Omental fat pad (tissue), 4 donors: ENCODE measurements around the gene HPD. TPM values are rescaled to one million over a fixed set of nuclear protein-coding genes. Genes with fewer than 3 reads are reported as not detected.

Experiments
- ATAC-seq: fragments of 150-250 bp; one replicate; pipeline ENCODE4 v1.9.1; 2016; ENCODE audit warnings: mild to moderate bottlenecking, moderate library complexity; ENCODE audit not compliant: low FRiP score
- DNase-seq: peaks from one replicate; pipeline ENCODE4 v3.0.0-alpha.2; 2019; ENCODE audit warnings: low spot score
- total RNA-seq, 4 donors: library from RNA; depleted of rRNA; stranded (reverse); fragments of >200 nt; gene quantifications; one replicate each; pipeline ENCODE4 v1.1.0, GENCODE V29; 2016
- TF ChIP-seq, protein P1 (sequence below), 3 donors: fragments of 450-650 bp; IDR thresholded peaks; one replicate each; pipeline ENCODE4 v1.5.1; 2016 to 2017; ENCODE audit warnings: antibody characterized with exemption in 3 of 3, mild to moderate bottlenecking in 3 of 3, moderate library complexity in 2 of 3

Gene HPD
- total RNA-seq, 4 donors from 2014 or later = 0.82 to 8.5 (median 1.6) TPM

DNA sequence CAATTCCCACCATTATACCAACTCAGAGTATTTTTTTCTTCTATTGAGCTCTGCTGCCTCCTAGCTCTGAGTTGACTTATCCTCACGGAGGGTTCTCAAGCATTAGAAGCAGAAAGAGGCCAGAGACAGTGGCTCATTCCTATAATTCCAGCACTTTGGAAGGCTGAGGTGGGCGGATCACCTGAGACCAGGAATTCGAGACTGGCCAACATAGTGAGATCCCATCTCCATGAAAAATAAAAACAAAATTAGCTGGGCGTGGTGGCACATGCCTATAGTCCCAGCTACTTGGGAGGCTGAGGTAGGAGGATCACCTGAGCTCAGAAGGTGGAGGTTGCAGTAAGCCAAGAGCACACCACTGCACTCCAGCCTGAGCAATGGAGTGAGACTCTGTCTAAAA, 21.0 kb downstream of the HPD start:
- ATAC-seq = no peak
- TF ChIP-seq, protein P1, sequence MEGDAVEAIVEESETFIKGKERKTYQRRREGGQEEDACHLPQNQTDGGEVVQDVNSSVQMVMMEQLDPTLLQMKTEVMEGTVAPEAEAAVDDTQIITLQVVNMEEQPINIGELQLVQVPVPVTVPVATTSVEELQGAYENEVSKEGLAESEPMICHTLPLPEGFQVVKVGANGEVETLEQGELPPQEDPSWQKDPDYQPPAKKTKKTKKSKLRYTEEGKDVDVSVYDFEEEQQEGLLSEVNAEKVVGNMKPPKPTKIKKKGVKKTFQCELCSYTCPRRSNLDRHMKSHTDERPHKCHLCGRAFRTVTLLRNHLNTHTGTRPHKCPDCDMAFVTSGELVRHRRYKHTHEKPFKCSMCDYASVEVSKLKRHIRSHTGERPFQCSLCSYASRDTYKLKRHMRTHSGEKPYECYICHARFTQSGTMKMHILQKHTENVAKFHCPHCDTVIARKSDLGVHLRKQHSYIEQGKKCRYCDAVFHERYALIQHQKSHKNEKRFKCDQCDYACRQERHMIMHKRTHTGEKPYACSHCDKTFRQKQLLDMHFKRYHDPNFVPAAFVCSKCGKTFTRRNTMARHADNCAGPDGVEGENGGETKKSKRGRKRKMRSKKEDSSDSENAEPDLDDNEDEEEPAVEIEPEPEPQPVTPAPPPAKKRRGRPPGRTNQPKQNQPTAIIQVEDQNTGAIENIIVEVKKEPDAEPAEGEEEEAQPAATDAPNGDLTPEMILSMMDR (IDR thresholded peaks at IDR 0.05) = no peak
- no peak for DNase-seq

DNA sequence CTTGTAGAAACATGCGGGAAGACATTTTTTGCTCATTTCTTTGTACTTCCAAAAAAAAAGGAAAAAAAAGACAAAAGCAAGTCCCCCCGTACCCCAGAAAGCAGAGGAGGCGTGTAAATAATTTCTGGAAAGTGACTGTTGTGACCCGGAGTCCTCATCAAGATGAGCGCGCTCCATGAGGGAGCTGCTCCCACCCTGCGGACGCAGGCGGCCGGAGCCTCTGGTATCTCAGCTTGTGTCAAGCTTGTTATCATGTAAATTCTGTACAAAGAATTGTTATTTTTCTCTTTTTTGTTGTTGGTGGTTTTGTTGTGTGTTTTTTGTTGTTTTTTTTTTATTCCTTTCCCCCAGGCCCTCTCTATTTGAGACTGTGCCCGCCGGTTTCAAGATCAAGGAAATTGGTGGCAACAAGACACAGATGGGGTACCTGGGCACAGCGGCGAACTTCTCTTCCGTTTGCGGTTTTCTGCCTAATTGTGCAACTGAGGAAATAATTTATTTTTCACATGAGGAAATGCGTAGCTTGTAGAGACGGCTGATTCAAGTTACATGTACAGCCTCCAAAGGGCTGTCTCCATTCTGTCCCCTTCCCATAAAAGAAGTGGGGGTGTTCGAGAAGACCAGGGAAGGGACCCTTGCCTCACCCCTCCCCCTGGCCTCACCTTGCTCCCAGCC, 27.0 kb downstream of the HPD start:
- TF ChIP-seq, protein P1 (IDR thresholded peaks at IDR 0.05) = no peak
- DNase-seq = no peak
- no peak for ATAC-seq

DNA sequence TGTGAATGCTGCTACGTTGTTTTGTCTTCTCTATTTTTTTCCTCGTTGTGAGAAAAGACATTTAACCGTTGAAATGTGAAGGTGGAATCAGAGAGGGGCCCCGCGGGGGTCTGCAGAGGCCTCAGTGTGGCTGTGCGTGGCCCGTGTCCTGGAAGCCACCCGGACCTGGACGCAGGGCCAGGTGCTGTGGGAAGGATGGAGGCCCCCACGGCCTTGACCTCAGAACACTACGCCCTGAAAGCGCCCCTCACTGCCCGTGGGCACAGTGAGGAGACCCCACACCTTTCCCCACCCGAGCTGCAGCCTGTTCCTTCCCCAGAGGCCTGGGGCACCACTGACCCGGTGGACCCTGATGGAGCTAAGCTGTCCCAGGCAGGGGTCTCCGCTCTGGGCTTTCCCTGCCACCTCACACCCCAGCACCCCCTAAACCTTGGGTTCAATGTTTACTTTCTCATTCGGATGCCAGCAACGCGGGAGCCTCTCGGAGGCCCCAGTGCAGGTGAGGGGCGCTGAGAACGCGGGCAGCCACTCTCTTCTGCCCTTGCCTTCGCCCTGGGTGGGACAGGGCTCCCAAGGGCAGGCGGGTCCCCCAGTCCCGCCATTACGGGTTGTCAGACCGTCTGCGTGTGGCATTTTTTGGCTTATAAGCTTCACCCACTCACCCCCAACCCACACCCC, 27.9 kb downstream of the HPD start:
- ATAC-seq = no peak
- no peak for DNase-seq
- TF ChIP-seq, protein P1 (IDR thresholded peaks at IDR 0.05) = no peak

DNA sequence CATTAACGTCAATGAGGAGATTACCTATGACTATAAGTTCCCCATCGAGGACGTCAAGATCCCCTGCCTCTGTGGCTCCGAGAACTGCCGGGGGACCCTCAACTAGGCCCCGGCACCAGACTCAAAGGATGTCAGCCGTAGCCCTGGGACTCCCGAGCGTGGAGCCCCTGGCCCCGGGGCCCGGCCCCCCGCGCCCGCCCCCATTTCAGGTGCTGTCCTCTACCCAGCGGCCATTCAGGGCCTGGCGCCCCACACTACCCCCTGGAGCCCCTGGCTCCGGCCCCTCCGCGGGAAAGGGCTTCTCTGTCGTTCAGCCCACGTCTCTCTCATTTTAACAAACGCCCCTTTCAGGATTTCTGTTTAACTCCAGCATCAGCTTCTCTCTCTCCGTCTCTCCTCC, 28.5 kb downstream of the HPD start:
- DNase-seq (no peak), ATAC-seq (no peak)
- TF ChIP-seq, protein P1 (IDR thresholded peaks at IDR 0.05) = no peak

DNA sequence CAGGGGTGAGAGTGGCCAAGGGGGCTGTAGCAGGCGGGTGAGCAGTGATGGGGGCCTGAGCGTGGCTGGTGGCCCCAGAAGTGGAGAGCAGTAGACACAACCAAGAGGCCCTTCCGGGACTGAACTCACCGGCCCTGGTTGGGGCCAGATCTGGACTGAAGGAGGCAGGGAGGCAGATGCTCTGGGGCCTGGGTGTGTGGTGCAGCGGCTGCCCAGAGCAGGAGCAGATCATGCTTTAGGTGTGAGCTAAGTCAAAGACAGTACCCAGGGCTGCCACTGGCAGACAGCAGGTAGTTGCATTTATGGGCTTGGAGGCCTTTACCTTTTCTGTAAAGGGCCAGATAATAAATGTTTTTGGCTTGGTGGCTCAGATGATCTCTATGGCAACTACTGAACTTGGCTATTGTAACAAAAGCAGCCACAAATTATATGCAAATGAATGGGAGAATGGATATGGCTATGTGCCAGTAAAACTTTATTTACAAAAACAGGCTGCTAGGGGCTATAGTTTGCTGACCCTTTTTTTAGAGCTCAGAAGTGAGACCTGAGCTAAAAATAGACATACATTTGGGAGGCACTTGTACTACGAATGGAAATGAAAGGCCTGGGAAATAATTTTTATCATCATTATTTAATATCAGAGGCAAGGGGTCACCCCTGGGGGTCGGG, 29.3 kb downstream of the HPD start:
- TF ChIP-seq, protein P1 (IDR thresholded peaks at IDR 0.05) = no peak
- DNase-seq (no peak), ATAC-seq (no peak)

DNA sequence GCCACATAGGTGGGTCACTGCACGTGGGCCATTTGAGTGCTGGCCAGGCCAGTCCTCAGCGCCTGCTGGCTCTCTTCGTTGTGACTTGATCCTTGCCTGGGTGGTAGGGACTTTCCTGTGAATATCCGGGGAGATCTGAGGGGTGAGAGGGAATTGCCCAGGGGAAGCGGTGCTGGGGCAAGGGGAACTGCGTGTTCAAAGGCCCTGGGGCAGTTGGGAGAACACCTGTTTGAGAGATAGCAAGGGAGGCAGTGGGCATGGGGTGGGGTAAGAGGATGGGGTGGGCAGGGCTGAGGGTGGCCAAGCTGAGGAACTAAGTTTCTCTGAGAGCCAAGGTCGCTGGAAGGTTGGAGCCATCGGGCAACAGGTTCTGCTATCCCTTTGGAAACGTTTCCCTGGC, 29.8 kb downstream of the HPD start:
- DNase-seq (no peak), ATAC-seq (no peak)
- TF ChIP-seq, protein P1 (IDR thresholded peaks at IDR 0.05) = no peak
